ENCODE measurements around the gene MUC2. TPM values are rescaled to one million over a fixed set of nuclear protein-coding genes. Genes with fewer than 3 reads are reported as not detected.

Gene MUC2
- total RNA-seq, 1 experiment from 2014 or later, result not detected

GRCh38 chr11:1120532-1121330 is 46.1 kb downstream of the MUC2 start:
- DNase-seq (ENCODE audit: low spot score), result no peak

GRCh38 chr11:1121331-1121812 is 46.7 kb downstream of the MUC2 start:
- DNase-seq (ENCODE audit: low spot score), result no peak

GRCh38 chr11:1121813-1122663 is 47.4 kb downstream of the MUC2 start:
- no peak for DNase-seq (ENCODE audit: low spot score)

DNA sequence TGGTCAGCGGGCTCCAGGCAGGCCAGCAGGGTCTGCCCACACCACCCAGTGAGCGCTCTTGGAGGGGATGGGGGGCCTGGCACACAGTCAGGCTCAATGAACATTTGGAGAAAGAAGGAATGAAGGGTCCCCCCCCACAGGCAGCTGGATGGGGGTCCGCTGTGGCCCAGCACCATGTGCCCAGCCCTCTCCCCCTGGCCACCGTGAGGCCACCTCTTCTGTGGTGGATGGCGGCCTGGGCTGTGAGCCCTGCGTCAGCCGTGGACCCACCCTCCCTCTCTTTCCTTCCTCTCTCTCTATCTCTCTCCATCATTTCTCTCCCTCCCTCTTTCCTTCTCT is 48.0 kb downstream of the MUC2 start:
- no peak for DNase-seq (ENCODE audit: low spot score)

DNA sequence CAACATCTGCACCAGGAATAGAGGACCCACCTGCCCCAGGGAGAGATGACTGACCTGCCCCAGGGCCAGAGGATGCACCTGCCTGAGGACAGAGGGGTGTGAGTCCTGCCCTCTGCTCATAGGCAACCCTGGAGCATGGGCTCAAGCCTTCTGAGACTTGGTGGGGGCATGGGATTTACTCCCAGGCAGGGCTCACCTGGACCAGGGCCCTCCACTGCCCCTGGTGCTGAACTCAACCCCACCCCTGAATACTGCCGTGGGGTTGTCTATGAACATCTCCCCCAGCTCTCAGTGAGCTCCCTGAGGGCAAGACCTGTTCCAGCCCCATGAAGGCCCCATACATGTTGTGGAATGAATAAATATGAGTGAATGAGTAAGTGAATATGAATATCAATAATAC is 49.3 kb downstream of the MUC2 start:
- no peak for DNase-seq (ENCODE audit: low spot score)

Other genes with a start within 250 kb of the MUC2 start
- gene CRACR2B, start 247.0 kb upstream of the MUC2 start, total RNA-seq (2014; rRNA removed; shearing (Covaris generic)), result not detected in 2 replicates
- gene CD151, start 241.9 kb upstream of the MUC2 start, total RNA-seq (2014; rRNA removed; shearing (Covaris generic)), result 825 and 1,008 TPM in 2 replicates
- 199 and 210 TPM in 2 replicates for gene POLR2L, start 232.3 kb upstream of the MUC2 start, total RNA-seq (2014; rRNA removed; shearing (Covaris generic))
- gene TSPAN4, start 232.0 kb upstream of the MUC2 start, total RNA-seq (2014; rRNA removed; shearing (Covaris generic)), result 117 and 131 TPM in 2 replicates
- 53.1 and 65.1 TPM in 2 replicates for gene CHID1, start 164.1 kb upstream of the MUC2 start, total RNA-seq (2014; rRNA removed; shearing (Covaris generic))
- gene AP2A2, start 149.0 kb upstream of the MUC2 start, total RNA-seq (2014; rRNA removed; shearing (Covaris generic)), result 25.1 and 25.3 TPM in 2 replicates
- not detected in 2 replicates for gene MUC6, start 38.2 kb upstream of the MUC2 start, total RNA-seq (2014; rRNA removed; shearing (Covaris generic))
- gene MUC5AC, start 83.1 kb downstream of the MUC2 start, total RNA-seq (2014; rRNA removed; shearing (Covaris generic)), result not detected in 2 replicates
- gene MUC5B, start 148.2 kb downstream of the MUC2 start, total RNA-seq (2014; rRNA removed; shearing (Covaris generic)), result not detected in 2 replicates
- 18.6 and 26.9 TPM in 2 replicates for gene TOLLIP, start 234.8 kb downstream of the MUC2 start, total RNA-seq (2014; rRNA removed; shearing (Covaris generic))

Data from H4 (cell line).